ENCODE results near the gene CHST8.

The CHST8 gene

GRCh38 chr19:33799476-33799875, 177.7 kb downstream of the CHST8 start:
- DNase-seq, result no peak

- DNase-seq, result no peak
Measured at GRCh38 chr19:33800012-33800680, 178.4 kb downstream of the CHST8 start.

GRCh38 chr19:33801411-33801810, 179.7 kb downstream of the CHST8 start:
- no peak for DNase-seq

- DNase-seq, result no peak
Measured at GRCh38 chr19:33802001-33802400, 180.2 kb downstream of the CHST8 start.

GRCh38 chr19:33802801-33803200, 181.0 kb downstream of the CHST8 start:
- no peak for DNase-seq

GRCh38 chr19:33803383-33803782, 181.6 kb downstream of the CHST8 start:
- DNase-seq, result no peak

GRCh38 chr19:33804021-33804799, 182.5 kb downstream of the CHST8 start:
- peak; percentile 40 for DNase-seq

GRCh38 chr19:33805313-33805712, 183.6 kb downstream of the CHST8 start:
- no peak for DNase-seq

- DNase-seq, result no peak
Measured at GRCh38 chr19:33805840-33806433, 184.2 kb downstream of the CHST8 start.

GRCh38 chr19:33806434-33806881, 184.7 kb downstream of the CHST8 start:
- no peak for DNase-seq

GRCh38 chr19:33808399-33808798, 186.6 kb downstream of the CHST8 start:
- no peak for DNase-seq

- DNase-seq, result peak; percentile 66
Measured at GRCh38 chr19:33809960-33810359, 188.2 kb downstream of the CHST8 start.

- no peak for DNase-seq
Measured at GRCh38 chr19:33810821-33811220, 189.1 kb downstream of the CHST8 start.

- no peak for DNase-seq
Measured at GRCh38 chr19:33811246-33811645, 189.5 kb downstream of the CHST8 start.

- DNase-seq, result peak; percentile 9
Measured at GRCh38 chr19:33811736-33812387, 190.1 kb downstream of the CHST8 start.

- DNase-seq, result no peak
Measured at GRCh38 chr19:33812388-33813330, 190.9 kb downstream of the CHST8 start.

- DNase-seq, result no peak
Measured at GRCh38 chr19:33813391-33814101, 191.8 kb downstream of the CHST8 start.

- no peak for DNase-seq
Measured at GRCh38 chr19:33814181-33815165, 192.7 kb downstream of the CHST8 start.

GRCh38 chr19:33815380-33816340, 193.9 kb downstream of the CHST8 start:
- peak; percentile 32 for DNase-seq

All from EL (cell line).